Fibroblast of the aortic adventitia (primary cell): ENCODE data around the gene HCN2. TPM values are rescaled to one million over a fixed set of nuclear protein-coding genes. Genes with fewer than 3 reads are reported as not detected.

ENCODE experiments used
- DNase-seq: peaks from one replicate; pipeline ENCODE4 v3.0.0-alpha.2; 2010; ENCODE audit warnings: low read depth
- H3K4me3 ChIP-seq: 2 replicates; pipeline ENCODE4 v1.5.1; 2011; ENCODE audit warnings: low read depth, mild to moderate bottlenecking, control low read depth, low read length, moderate library complexity
- total RNA-seq: library from RNA; depleted of rRNA; stranded (reverse); fragments of >200 nt; gene quantifications from 2 replicates; pipeline ENCODE4 v1.2.3, GENCODE V29; 2012; ENCODE audit warnings: low replicate concordance
- TF ChIP-seq, protein P1 (sequence below): IDR thresholded peaks from 2 replicates; pipeline ENCODE4 v1.5.1; 2011; ENCODE audit warnings: mild to moderate bottlenecking, low read length, control low read depth, inconsistent platforms; ENCODE audit not compliant: insufficient read depth

HCN2 gene
- total RNA-seq, 1 donor = 0.63 TPM

DNA sequence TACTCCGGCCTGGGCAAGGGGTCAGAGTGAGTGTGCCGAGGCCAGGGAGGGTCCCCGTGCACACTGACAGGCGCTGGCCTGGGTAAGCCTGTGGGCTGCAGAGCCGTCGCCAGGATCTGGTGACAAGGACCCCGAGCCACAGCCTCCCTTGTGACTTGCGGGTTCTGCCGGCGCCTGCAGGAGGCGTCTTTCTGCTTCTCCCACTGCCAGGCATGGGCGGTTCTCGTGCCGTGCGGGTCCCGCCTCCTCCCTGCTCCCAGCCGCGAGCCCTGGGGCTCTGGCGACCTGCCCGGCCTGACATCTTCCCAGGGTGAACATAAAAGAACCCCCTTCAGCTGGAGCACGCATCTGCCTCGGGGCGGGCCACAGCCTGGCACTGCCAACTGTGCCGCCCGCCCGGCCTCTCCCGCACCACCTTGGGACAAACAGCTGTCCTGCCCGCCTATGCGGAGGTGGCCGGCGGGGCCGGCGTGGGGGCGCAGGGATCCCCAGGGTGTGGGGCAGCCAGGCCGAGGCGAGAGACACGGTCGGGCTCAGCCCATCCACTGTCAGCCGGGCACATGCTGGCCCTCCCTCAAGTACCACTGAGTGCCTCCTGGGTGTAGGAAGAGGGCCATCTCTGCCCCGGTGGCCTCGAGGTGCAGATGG lies 1.5 kb upstream of the HCN2 start:
- no peak overlapping the region for H3K4me3 ChIP-seq
- TF ChIP-seq, protein P1, sequence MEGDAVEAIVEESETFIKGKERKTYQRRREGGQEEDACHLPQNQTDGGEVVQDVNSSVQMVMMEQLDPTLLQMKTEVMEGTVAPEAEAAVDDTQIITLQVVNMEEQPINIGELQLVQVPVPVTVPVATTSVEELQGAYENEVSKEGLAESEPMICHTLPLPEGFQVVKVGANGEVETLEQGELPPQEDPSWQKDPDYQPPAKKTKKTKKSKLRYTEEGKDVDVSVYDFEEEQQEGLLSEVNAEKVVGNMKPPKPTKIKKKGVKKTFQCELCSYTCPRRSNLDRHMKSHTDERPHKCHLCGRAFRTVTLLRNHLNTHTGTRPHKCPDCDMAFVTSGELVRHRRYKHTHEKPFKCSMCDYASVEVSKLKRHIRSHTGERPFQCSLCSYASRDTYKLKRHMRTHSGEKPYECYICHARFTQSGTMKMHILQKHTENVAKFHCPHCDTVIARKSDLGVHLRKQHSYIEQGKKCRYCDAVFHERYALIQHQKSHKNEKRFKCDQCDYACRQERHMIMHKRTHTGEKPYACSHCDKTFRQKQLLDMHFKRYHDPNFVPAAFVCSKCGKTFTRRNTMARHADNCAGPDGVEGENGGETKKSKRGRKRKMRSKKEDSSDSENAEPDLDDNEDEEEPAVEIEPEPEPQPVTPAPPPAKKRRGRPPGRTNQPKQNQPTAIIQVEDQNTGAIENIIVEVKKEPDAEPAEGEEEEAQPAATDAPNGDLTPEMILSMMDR = peak; percentile 63
- DNase-seq = peak; percentile 59

GRCh38 chr19:588741-589692 lies 664 bp upstream of the HCN2 start:
- TF ChIP-seq, protein P1 = no peak
- H3K4me3 ChIP-seq = no peak overlapping the region
- no peak for DNase-seq

GRCh38 chr19:590396-590745 lies 690 bp downstream of the HCN2 start:
- TF ChIP-seq, protein P1 = no peak
- peak overlapping the region; percentile 37 for H3K4me3 ChIP-seq
- DNase-seq = peak; percentile 12

- TF ChIP-seq, protein P1 = no peak
- no peak for DNase-seq
- H3K4me3 ChIP-seq = no peak overlapping the region
These were observed 1.0 kb downstream of the HCN2 start for GRCh38 chr19:590750-591098.

- DNase-seq = no peak
- TF ChIP-seq, protein P1 = no peak
- H3K4me3 ChIP-seq = no peak overlapping the region
These were observed 1.6 kb downstream of the HCN2 start for GRCh38 chr19:591099-591958.

GRCh38 chr19:592101-592500 lies 2.4 kb downstream of the HCN2 start:
- no peak overlapping the region for H3K4me3 ChIP-seq
- TF ChIP-seq, protein P1 = no peak
- no peak for DNase-seq
